Testis (tissue), 2 donors: ENCODE data around the gene RMND1.

Experiments
- CTCF ChIP-seq, 3 experiments: fragments of 450-650 bp in 2 of 3; fragments of 200-600 bp in 1 of 3; sonication (generic) in 1 of 3; IDR thresholded peaks; one replicate each; pipeline ENCODE4 v1.5.1; 2016 to 2019; ENCODE audit warnings: antibody characterized with exemption in 3 of 3, mild to moderate bottlenecking in 2 of 3, moderate library complexity in 1 of 3
- POLR2A ChIP-seq: fragments of 450-650 bp; IDR thresholded peaks from one replicate; pipeline ENCODE4 v1.6.1; 2017; ENCODE audit warnings: antibody characterized with exemption, mild to moderate bottlenecking, moderate library complexity

- TF ChIP-seq CTCF (IDR thresholded peaks at IDR 0.05) (no peak), POLR2A (no peak)
These were observed 43.5 kb upstream of the RMND1 start for GRCh38 chr6:151495380-151495779.
